GM21360 (cell line): ENCODE results near the gene CCDC34.

Experiments used
- ATAC-seq: cut with Tn5 transposase; IDR thresholded peaks from one replicate; pipeline ENCODE4 v1.9.1; 2021; ENCODE audit warnings: mild to moderate bottlenecking, moderate library complexity; ENCODE audit not compliant: unreplicated experiment

The CCDC34 gene, protein sequence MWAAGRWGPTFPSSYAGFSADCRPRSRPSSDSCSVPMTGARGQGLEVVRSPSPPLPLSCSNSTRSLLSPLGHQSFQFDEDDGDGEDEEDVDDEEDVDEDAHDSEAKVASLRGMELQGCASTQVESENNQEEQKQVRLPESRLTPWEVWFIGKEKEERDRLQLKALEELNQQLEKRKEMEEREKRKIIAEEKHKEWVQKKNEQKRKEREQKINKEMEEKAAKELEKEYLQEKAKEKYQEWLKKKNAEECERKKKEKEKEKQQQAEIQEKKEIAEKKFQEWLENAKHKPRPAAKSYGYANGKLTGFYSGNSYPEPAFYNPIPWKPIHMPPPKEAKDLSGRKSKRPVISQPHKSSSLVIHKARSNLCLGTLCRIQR

DNA sequence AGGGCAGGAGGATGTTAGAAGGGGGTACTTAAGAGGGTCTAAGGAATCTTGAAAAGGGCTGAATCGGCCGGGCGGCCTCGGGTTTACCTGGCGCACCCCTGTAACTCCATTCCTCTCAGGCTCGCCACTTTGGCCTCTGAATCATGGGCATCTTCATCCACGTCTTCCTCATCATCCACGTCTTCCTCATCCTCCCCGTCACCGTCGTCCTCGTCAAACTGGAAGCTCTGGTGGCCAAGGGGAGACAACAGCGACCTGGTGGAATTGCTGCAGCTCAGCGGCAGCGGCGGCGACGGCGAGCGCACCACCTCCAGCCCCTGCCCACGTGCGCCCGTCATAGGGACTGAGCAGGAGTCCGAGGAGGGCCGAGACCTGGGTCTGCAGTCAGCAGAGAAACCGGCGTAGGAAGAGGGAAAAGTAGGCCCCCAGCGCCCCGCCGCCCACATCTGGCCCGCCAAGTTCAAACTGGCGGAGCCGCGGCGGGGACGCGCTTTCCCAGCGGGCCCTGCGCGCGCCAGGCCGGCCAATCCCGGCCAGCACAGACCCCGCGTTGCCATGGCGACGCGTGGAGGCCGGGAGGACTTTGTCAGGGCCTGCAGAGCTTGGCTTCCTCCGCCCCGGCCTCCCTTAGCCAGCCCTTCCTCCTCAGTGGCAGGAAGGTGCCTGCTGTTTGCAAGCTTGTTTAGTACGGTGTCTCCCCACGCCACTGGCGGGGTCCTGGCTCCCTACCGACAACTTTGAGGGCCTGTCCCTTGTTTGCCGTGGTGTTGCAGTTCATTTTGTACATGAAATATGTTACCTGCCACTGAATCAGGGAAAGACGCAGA, at the start of gene CCDC34:
CCDC34 (minus strand) TSS at position 467 of the 827 bp plus-strand sequence; CDS start at position 446, 21 bp downstream.
- peak; percentile 99 for ATAC-seq

DNA sequence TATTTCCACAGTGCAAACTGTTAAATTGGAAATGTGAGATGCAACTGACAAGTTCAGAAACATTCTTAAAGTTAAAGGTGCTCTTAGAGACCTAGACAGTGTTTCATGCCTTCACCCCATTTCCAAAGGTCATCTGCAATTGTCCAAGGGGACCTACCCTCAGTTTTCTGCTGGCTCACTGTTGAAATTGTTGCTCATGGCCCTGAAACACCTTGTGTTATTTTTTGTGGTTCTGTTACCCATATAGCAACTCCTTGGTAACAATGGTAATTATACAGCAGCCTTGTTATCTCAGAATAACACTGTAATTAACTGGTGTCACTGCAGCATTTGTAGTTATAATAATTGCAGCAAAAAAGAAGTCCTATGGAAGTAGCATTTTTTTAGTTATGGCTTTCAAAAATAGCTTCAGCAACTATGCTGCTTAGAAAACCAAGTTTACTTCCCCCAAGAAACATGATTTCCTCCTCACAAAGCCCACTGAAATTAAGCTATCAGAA, 49.2 kb upstream of the CCDC34 start:
- ATAC-seq = no peak

- no peak for ATAC-seq
Measured at GRCh38 chr11:27411328-27411727, 48.3 kb upstream of the CCDC34 start.

- ATAC-seq = no peak
Measured at GRCh38 chr11:27410272-27410671, 47.3 kb upstream of the CCDC34 start.

- no peak for ATAC-seq
Measured at GRCh38 chr11:27409742-27410141, 46.7 kb upstream of the CCDC34 start.

- no peak for ATAC-seq
Measured at GRCh38 chr11:27409049-27409448, 46.0 kb upstream of the CCDC34 start.

DNA sequence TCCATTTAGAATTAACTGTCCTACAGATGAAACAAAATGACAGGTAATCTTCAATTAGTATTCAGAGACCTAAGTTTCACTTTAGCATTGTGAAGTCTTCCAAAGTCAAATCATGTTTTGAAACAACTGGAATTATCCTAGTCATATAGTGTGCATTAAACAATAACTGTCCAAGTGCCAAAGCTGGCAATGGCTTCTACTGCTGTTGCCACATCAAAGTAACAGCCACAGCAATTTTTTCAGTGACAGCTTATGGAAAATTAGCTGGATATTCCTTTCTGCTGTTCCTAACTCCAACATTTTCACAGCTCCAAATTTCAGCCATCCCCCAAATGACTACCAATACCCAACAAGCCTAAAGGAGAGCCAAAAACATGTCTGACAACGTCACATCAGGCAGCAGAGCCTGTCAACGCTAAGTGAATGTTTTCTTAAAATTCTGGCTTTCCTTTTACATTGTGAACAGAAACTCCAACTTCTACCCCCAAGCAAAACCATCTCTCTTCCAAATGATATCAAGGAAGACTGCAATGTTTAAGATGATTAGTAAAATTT, 45.3 kb upstream of the CCDC34 start:
- no peak for ATAC-seq

- no peak for ATAC-seq
Measured at GRCh38 chr11:27406498-27407354, 43.7 kb upstream of the CCDC34 start.

GRCh38 chr11:27405134-27405533, 42.1 kb upstream of the CCDC34 start:
- no peak for ATAC-seq

DNA sequence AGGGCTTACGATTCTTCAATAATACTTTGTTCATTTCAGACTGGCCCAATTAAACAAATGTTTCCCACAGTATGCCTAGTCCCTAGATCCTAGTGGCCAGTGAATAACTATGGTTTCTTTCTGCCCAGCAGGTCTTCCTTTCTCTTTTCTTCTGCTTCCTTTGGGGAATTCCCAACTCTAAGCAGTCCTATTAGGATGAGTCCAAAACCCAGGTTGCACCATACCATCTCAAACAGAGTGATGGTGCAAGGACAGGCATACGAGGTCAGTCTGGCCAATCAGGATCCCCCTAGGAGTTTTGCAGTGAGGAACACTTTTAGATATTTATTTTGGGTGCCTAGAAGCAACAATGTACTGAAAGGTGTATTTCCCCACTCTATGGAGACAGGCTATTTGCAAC, 41.4 kb upstream of the CCDC34 start:
- no peak for ATAC-seq

GRCh38 chr11:27403195-27403594, 40.2 kb upstream of the CCDC34 start:
- no peak for ATAC-seq

DNA sequence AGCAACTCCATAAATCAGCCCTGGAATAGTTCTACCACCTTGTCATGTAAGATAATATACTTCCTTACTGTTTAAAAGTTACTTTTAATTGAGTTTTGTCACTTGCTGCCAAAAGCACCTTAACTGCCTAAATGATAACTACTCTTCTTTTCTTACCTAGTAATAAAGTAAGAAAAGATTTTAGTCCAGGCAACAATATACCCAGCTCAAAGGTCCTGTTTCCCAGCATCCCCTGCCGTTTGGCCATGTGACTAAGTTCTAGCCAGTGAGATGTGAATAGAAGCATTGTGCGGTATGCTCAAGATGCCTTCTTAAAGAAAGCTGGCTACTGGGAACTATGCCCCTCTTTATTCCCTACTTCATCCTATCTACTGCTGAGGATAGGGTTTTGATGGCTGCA, 39.4 kb upstream of the CCDC34 start:
- no peak for ATAC-seq

- no peak for ATAC-seq
Measured at GRCh38 chr11:27401833-27402316, 38.9 kb upstream of the CCDC34 start.

GRCh38 chr11:27401280-27401832, 38.3 kb upstream of the CCDC34 start:
- ATAC-seq = no peak

- no peak for ATAC-seq
Measured at GRCh38 chr11:27398400-27398770, 35.4 kb upstream of the CCDC34 start.

- no peak for ATAC-seq
Measured at GRCh38 chr11:27397624-27398399, 34.8 kb upstream of the CCDC34 start.

- no peak for ATAC-seq
Measured at GRCh38 chr11:27396259-27396839, 33.3 kb upstream of the CCDC34 start.

DNA sequence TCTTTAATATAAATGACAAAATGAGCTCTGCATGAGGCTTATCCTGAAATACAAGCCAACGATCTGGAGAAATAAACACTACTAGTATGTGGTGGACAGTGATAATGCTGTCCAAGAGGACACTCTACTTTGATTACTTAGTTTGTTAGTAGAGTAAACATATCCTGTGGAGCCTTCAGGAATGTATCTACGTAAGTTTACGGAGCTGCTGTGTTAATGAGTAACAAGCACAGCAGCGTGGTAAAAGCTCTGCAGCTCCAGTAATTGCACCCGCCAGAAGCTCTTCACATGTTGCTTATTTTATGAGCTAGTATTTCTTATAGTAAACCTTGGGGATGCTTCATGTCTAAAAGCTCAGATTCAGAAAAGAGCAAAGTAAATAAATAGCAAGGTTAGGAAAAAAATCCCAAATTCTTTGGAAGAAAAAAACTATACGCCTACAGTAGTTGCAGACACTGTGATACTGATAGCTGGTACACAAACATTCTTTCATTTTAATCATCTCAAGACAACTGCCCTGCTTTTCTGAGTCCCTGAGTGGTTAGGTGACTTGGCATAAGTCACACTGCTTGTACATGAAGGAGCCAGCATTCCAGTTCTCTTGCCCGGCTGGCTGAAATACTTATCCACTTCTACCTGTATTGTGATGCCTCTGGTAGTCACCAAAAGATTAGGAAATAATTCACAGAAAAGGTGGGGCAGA, 32.7 kb upstream of the CCDC34 start:
- ATAC-seq = no peak
